HG03432 (cell line): ENCODE measurements around the gene KRTAP27-1.

ENCODE experiments used
- ATAC-seq: cut with Tn5 transposase; IDR thresholded peaks from one replicate; pipeline ENCODE4 v1.9.1; 2021; ENCODE audit warnings: mild to moderate bottlenecking, moderate library complexity; ENCODE audit not compliant: unreplicated experiment

The KRTAP27-1 gene, protein sequence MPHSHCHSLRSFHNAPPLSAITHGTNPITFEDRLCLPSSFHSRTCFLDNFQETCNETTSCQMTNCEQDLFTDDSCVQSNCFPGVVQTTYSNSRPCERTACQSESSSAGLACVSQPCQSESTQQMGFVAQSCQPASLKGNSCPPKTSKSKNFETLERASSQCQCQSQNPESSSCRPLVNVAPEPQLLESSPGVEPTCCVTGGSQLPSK

GRCh38 chr21:30337276-30337744 is at the start of gene KRTAP27-1:
Gene KRTAP27-1 (minus strand): TSS chr21:30337694. CDS start chr21:30337668, 26 bp downstream.
- no peak for ATAC-seq

DNA sequence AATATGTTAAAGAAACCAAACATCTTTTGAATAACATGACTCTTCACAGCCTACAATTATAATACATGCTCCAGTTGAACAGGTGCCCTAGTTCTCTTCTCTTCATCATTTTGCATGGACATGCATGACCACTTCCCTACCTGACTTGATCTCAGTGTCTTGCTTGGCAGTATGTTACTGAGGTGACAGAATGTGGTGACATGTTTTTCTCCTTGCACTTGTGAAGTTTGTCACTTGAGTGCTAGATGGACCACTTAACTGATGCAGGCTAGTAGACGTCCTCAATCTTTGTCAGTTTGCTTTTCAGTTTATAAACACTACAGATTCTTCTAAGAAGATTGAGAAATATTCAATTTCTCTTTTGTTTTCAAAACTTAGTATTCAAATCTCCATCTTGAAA is 44.7 kb upstream of the KRTAP27-1 start:
- ATAC-seq, result no peak

DNA sequence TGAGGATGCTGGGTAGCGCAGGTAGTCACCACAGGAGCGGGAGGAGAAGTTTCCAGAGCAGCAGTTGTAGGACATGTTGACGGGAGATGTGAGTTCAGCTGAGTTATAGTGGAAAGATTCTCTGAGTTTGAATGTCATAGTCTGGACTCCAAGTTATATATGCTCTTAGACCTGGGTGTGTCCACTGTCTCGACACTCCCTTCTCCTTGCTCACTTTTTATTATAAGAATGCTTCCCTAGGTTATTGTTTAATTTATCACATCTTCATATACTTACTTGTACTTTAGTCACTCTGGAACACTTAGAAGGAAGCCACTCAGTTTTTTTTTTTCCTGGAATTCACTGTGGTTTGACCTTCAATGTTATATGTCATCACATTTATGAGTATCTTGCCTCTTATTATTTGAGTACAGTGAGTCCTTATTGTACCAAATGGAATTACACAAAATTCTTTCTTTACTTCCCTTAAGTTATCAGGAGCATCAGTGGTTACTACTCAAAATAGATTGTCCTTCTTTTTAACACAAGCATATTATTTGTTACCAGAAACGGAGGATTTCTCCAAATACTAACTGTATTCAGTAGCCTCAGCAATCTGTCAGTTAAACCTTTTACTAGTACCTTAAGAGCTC is 34.8 kb upstream of the KRTAP27-1 start, which contains the start of gene KRTAP13-2:
Gene KRTAP13-2 (minus strand): TSS at position 133 of the 632 bp plus-strand sequence. CDS start 58 bp downstream, at position 75.
- no peak for ATAC-seq

GRCh38 chr21:30355906-30356305 is 18.4 kb upstream of the KRTAP27-1 start:
- ATAC-seq, result no peak

DNA sequence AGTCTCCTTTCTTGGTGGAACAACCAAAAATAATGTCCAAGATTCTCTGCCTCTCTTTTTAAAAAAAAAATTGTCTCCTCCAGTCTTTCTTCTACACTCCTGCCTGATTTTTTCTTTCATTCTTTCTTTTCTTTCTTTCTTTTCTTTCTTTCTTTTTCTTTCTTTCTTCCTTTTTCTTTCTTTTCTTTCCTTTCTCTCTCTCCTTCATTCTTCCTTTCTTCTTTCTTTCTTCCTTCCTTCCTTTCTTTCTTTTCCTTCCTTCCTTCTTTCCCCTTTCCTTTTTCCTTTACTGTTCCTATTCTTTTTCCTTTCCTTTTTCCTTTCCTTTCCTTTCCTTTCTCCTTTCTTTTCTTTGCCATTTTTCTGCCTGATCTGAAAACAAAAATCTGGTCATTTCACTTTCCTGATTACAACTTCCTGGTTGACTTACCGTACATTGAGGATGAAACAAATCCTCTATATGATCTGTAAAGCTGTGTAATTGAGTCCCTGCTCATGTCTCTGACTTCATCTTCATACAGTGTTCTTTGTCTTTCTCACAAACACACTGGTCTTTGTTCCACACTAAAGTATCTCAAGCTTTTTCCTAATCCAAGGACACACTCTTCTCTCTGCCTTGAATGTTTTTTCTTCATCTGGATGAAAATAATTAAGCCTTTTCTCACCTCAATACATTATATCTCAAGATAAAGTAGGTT is 17.0 kb upstream of the KRTAP27-1 start:
- ATAC-seq, result no peak

- no peak for ATAC-seq
Observed at GRCh38 chr21:30351534-30351933, 14.0 kb upstream of the KRTAP27-1 start.

DNA sequence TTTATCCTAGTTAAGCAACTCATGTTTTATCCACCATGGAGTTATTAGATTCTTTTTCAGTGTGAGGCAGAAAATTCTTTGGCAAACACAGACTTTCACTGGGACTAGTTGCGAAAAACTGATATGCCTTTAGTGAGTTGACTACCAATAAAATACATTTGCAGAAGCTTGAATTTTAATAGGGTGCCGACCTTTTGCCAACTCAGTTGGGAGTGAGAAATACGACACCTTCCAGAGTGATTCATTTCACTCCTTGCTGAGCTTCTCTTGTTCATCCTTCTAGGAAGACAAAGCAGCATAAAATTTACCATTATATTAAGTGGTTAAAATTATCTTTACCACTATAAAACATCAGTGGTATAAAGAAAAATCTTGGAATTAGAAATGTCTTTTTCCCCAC is 12.1 kb upstream of the KRTAP27-1 start:
- ATAC-seq, result no peak

DNA sequence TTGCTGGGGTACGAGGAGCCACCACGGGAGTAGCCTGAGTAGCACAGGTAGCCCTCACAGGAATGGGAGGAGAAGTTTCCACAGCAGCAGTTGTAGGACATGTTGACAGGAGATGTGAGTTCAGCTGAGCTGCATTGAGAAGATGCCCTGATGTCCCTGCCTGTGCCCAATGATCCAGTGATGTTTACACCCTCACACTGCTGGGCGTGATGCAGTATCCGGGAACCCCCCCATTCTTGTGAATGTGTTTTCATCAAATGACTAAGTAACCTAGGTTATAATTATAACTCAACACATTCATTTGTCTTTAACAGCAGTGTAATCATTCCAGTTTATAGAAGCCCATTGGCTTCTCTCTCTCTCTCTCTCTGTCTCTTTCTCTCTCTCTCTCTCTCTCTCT is 11.0 kb upstream of the KRTAP27-1 start, which contains the start of gene KRTAP23-1:
Gene KRTAP23-1 (minus strand): TSS at position 101 of the 400 bp plus-strand sequence. CDS start 0 bp downstream, at position 101.
- ATAC-seq, result no peak

DNA sequence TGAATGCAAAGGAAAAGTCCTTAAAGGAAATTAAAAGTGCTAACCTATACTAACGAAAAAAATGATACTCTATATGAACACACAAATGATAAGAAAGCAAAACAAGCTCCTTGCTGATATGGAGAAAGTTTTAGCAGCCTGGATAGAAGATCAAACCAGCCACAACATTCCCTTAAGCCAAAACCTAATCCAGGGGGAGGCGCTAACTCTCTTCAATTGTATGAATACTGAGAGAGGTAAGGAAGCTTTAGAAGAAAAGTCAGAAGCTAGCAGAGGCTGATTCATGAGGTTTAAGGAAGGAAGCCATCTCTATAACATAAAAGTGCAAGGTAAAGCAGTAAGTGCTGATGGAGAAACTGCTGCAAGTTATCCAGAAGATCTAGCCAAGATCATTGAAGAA is 7.5 kb upstream of the KRTAP27-1 start:
- no peak for ATAC-seq

DNA sequence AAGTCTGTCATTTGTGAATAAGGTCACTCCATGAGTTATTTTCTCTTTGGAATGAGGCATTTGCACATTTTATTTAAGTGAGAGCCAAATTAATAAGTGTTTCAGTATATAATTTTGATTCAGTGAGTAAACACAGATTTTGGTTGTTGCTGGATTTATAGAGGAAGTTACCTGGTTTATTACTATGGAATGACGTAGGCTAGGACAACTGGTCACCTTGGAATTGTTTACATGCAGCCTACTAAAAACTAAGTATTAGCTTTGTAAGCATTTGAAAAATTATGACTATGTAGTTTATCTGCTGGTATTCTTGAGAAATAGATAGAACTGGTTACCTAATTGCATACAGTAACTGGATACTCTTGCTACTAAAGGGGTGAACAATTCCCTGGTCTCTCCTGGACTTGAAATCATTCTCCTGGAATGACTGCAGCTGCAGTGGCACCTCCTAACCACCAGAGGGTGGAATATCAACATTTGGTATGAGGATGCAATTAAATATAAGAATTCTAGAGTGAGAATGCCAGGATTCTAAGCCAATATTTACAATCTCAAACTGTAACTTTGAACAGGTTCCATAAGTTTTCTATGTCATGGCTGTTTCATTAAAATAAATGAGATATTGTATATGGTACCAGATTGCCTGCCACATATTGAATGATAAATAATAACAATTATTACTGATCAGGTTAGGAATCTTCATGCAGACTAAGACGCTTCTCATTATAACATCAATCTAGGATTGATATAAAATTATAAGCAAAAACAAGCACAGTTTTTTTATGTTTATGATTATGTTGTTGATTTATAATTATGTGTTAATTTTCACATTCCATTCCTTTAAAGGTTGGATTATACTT is 3.5 kb upstream of the KRTAP27-1 start:
- ATAC-seq, result peak; percentile 65

- no peak for ATAC-seq
Observed at GRCh38 chr21:30338717-30339116, 1.2 kb upstream of the KRTAP27-1 start.

- ATAC-seq, result no peak
Observed at GRCh38 chr21:30337772-30338171, 278 bp upstream of the KRTAP27-1 start.

- ATAC-seq, result no peak
Observed at GRCh38 chr21:30336596-30336995, 898 bp downstream of the KRTAP27-1 start.

GRCh38 chr21:30333736-30334135 is 3.8 kb downstream of the KRTAP27-1 start:
- no peak for ATAC-seq

- no peak for ATAC-seq
Observed at GRCh38 chr21:30332681-30333080, 4.8 kb downstream of the KRTAP27-1 start.

DNA sequence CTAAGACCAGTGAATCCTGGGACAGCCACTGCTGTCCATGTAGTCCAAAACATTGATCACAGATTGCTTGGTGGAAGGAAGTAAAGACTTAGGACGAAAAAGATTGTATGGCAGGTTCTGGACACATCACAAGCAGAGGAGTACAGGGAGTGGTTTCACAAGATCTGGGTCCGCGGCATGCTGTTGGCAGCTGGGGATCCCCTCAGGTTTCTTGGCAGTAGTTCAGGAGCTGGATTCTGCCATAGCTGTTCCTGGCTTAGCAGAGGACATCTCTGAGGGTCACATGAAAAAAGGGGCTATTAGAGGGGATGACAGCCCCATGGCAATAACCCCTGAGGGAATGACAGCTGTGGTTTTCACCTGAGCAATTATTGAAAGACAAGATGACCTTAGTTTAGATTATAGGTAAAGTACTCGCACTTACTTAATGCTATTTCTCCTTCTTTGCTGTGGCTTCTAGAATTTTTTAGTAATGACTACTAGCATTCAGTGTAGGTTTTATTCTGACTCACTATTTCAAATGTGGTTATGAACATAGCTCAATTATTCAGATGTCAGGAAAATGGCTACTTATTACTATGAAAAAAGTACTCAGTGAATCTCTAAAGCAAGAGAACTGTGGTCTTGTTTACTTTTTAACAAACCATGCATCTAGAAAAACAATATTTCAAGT is 8.2 kb downstream of the KRTAP27-1 start:
- no peak for ATAC-seq

DNA sequence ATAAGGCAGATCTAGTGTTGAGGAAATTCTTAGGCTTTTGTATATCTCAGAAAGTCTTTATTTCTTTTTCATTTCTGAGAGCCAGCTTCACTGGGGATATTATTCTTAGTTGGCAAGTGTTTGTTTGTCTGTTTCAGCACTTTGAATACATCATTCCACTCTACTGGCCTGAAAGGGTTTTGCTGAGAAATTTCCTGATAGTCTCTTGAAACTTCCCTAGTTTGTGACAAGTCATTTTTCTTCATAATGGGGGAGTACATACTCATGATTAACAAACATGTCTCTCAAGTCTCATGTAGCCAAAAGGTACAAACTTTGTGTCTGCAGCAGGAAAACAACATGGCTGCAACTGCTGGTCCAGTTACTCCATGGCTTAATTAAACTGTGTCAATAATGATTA is 11.1 kb downstream of the KRTAP27-1 start:
- no peak for ATAC-seq

- no peak for ATAC-seq
Observed at GRCh38 chr21:30320215-30320614, 17.3 kb downstream of the KRTAP27-1 start, which contains the start of gene KRTAP26-1. Gene KRTAP26-1 (minus strand): TSS chr21:30320315. CDS start chr21:30320035, 280 bp downstream.

DNA sequence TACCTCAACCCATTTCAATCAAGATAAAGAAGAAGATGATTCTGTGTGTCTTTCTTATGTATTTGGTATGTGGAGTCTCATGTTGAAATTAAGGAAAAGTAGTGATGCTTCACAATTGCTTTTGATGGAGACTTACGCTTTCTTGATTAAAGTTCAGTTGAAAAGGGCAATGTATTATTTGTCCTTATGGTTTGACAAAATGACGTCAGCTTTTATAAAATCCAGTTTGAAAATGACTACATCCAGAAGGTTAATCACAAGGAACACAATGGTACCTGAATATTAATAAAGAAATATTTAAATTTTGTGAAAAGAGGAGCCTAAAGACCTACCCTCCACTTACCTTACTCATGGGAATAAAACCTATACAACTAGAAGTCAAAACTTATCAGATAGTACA is 21.8 kb downstream of the KRTAP27-1 start:
- no peak for ATAC-seq

DNA sequence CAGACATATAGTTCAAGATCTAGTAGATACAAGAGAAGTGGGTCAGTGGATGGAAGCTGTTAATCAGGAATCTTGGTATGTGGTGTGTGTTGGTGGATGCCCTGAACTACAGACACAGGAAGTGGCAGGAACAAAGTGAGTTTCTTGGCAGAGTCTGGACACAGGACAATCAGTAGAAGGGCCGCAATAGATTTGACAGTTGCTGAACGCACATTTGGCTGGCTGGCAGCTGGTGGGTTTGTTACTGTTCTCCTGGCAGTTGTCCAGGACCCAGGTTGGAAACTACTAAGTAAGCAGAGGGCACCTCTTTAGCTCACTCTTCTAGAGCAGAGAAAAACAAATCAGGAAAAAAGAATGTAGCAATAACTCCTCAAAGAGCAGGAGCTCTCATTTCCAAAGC is 30.6 kb downstream of the KRTAP27-1 start:
- no peak for ATAC-seq
